Stimulated activated CD4-positive, alpha-beta T cell treated with anti-CD3 and anti-CD28 coated beads, TNF-alpha, amount 100 ng/mL, for 48 hours (primary cell): ENCODE results near the gene NOC4L.

Experiments used
- DNase-seq, 3 donors: peaks; one replicate each; pipeline ENCODE4 v3.0.0-alpha.2; 2020; ENCODE audit warnings: low read depth in 3 of 3

NOC4L gene

DNA sequence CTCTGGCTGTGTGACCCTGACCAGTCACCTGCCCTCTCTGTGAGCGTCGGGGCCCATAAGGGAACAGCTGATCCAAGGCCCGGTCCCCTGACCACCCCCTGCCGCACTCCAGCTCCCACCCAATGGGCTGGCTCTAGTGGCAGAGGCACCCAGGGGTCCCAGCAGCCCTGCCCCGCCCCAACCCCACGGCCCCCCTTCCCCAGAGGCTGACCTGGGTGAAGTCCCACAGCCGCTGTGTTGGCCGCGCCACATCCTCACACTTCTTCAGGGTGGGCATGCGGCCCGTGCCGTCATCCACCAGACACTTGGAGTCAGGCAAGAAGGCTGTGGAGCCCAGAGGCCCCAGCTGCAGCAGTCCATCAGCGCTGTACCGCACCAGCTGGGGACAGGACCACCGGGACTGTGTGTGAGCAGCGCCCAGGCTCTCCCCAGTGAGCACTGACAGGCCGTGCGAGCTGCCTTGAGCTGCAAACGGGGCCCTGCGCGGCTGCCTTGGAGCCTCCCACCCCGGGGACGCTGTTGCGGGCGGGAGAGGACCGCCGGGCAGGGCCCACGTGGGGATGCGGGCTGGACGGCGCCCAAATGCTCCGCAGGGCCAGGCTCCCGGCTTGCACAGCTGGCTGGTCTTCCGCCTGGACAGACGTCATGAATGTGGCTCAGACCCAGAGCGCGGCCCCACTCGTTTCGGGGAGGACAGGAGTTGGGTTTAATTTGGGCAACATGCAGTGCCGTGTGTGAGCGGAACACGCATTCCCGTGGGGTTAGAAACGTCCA, 53.5 kb downstream of the NOC4L start:
- no peak for DNase-seq

DNA sequence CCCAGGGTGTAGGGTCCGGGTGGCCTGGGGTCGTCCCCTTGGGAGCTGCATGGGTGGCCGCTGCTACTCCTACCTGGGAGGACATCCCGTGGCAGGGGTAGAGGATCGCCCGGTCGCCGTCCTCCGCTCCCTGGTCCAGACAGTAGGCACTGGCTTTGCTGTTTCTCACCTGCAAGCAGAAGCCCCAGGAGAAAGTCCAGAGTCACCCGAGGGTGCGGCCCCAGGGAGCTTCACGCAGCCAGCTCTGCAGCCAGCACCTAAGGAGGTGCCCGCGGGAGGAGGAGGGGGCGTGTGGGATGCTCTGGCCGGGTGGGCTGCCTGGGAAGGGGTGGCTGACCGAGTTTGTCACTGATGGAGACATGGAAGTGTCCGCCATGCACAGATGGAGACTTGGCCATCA, 54.8 kb downstream of the NOC4L start:
- no peak for DNase-seq

DNA sequence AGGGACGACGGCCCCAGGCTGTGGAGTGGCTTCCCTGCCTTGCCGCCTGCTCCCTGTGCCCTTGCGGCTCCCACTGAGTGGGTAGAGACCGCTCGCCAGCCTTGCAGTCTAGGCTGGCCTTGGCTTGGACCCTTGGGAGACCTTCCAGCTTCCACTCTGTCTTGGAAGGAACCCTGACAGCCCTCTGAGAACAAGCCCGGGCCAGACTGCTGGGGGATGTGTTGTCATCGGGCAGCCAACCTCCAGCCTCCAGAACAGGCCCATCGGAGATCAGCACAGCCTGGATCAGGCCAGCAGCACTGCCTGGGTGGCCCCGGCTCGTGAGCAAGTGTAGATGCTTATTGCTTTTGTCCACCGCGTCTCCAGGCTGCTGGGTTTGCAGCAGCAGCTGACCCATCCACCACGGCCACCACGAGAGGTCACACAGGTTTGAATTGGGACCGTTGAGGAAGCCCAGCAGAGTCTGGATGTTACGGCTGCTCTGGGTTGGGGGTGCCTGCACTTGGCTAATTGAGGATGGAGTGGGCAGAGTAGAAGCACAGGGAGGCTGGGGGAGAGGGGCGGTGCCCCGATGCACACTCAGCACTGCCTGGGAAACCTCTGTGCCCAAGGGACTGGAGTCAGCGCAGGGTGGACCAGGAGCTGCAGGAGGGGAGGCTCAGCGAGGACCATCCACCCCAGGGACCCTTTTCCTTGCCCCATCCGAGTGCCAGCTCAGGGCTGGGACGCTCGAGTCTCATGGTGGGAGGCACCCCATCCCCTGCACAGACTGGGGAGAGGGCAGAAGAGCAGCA, 55.5 kb downstream of the NOC4L start:
- DNase-seq, result no peak

DNA sequence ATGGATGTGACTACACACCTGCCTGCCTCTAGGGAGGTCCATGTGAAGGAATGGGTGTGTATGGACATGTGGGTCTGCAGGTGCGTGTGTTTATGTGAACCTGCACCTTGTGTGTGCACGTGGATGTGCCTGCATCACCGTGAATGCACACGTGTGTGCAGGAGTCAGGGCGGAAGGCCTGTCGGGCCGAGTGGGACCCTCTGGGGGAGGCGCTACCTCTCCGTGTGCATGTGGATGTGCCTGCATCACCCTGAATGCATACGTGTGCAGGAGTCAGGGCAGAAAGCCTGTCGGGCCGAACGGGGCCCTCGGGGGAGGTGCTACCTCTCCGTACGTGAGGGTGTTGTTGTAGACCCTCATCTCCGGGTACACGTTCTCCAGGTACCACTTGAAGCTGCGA, 56.5 kb downstream of the NOC4L start:
- DNase-seq, result no peak

DNA sequence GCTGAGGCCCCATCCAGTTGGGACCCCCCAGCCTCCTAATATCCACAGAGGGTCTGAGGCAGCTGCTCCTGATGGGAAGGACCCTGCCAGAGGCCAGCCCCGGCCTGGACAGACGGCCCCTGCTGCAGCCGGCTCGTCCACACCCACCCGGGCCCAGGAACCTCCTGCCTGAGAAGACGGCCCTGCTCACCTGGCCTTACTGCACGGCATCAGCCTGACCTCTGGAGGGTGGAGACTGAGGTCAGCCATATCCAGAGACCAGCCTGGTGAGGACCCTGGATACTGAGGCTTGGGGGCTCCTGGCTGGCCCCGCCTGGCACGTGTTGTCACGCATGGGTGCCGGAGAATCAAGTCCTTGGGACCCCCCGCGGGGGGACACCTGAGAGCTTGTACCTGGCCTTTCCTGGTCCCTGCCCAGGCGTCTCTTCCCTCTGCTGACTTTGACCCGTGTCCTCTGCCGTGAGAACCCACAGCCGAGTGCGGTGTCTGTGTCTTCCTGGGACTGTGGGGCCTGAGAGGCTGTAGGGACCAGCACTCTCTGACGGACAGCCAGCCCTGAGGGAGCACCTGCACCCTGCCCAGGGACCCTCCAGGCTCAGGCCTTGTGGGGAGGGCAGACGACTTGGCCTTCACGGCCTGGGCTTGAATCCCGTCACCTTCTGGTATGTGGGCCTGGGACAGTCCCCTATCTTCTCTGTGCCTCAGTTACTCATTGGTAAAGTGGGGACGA, 57.3 kb downstream of the NOC4L start:
- DNase-seq, result no peak
